Ishikawa (cell line): ENCODE measurements around the gene CEP112.

ENCODE experiments used
- CEBPB ChIP-seq: IDR thresholded peaks from 2 replicates; pipeline ENCODE4 v1.6.1; 2012
- CREB1 ChIP-seq: IDR thresholded peaks from 2 replicates; pipeline ENCODE4 v1.6.1; 2012; ENCODE audit warnings: low read depth
- EGR1 ChIP-seq: IDR thresholded peaks from 2 replicates; pipeline ENCODE4 v1.6.1; 2012
- EP300 ChIP-seq: IDR thresholded peaks from 2 replicates; pipeline ENCODE4 v1.6.1; 2012; ENCODE audit warnings: borderline replicate concordance
- FOXM1 ChIP-seq: IDR thresholded peaks from 2 replicates; pipeline ENCODE4 v1.6.1; 2012; ENCODE audit warnings: low read depth, borderline replicate concordance
- MAX ChIP-seq: IDR thresholded peaks from 2 replicates; pipeline ENCODE4 v1.6.1; 2012
- NFIC ChIP-seq: IDR thresholded peaks from 2 replicates; pipeline ENCODE4 v1.6.1; 2012
- RAD21 ChIP-seq: IDR thresholded peaks from 2 replicates; pipeline ENCODE4 v1.6.1; 2012; ENCODE audit warnings: low read depth
- TAF1 ChIP-seq: IDR thresholded peaks from 2 replicates; pipeline ENCODE4 v1.6.1; 2012; ENCODE audit warnings: low read depth, mild to moderate bottlenecking
- TCF12 ChIP-seq: IDR thresholded peaks from 2 replicates; pipeline ENCODE4 v1.6.1; 2012; ENCODE audit warnings: low read depth
- TEAD4 ChIP-seq: IDR thresholded peaks from 2 replicates; pipeline ENCODE4 v1.6.1; 2012
- YY1 ChIP-seq: IDR thresholded peaks from 2 replicates; pipeline ENCODE4 v1.6.1; 2012; ENCODE audit warnings: low read depth
- ZBTB7A ChIP-seq: IDR thresholded peaks from 2 replicates; pipeline ENCODE4 v1.6.1; 2012; ENCODE audit warnings: low read depth
- TF ChIP-seq, protein P1 (sequence below): IDR thresholded peaks from 2 replicates; pipeline ENCODE4 v1.6.1; 2012
- TF ChIP-seq, protein P2 (sequence below): IDR thresholded peaks from 2 replicates; pipeline ENCODE4 v1.6.1; 2012; ENCODE audit warnings: low read depth, mild to moderate bottlenecking

CEP112 gene

DNA sequence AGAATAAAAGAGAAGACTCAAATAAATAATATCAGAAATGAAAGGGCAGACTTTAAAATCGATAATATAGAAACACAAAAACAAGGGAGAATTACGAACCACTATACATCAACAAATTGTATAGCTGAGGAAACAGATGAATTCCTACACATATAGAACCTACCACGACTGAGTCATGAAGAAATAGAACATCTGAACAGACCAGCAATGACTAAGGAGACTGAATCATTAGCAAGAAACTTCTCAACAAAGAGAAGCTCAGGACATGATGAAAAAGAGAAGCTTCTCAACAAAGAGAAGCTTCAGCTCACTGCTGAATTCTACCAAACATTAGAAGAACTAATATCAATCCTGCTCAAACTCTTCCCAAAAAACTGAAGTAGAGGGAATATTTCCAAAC, 255.9 kb downstream of the CEP112 start:
- TF ChIP-seq EGR1 (no peak), EP300 (no peak), ZBTB7A (no peak), TAF1 (no peak)
- TF ChIP-seq, protein P1, sequence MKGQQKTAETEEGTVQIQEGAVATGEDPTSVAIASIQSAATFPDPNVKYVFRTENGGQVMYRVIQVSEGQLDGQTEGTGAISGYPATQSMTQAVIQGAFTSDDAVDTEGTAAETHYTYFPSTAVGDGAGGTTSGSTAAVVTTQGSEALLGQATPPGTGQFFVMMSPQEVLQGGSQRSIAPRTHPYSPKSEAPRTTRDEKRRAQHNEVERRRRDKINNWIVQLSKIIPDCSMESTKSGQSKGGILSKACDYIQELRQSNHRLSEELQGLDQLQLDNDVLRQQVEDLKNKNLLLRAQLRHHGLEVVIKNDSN, result no peak

DNA sequence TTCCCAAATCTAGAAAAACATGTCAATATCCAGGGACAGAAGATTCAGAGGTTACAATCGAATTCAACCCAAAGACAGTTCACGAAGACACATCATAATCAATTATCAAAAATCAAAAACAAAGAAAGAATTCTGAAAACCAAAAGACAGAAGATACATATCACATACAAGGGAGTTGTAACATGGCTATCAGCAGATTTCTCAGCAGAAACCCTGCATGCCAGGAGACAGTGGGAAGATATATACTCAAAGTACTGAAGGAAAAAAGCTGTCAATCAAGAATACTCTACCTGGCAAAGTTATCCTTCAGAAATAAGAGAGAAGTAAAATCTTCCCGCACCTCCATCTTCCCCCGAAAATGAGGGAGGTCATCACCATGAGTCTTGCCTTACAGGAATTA, 258.6 kb downstream of the CEP112 start:
- no peak for TF ChIP-seq EGR1
- no peak for TF ChIP-seq NFIC
- TF ChIP-seq TCF12, result no peak
- no peak for TF ChIP-seq TAF1
- TF ChIP-seq, protein P1, result no peak
- TF ChIP-seq CEBPB, result no peak
- no peak for TF ChIP-seq TEAD4
- TF ChIP-seq EP300, result no peak
- TF ChIP-seq MAX, result no peak
- TF ChIP-seq CREB1, result no peak
- no peak for TF ChIP-seq ZBTB7A
- no peak for TF ChIP-seq FOXM1
- TF ChIP-seq RAD21, result no peak

DNA sequence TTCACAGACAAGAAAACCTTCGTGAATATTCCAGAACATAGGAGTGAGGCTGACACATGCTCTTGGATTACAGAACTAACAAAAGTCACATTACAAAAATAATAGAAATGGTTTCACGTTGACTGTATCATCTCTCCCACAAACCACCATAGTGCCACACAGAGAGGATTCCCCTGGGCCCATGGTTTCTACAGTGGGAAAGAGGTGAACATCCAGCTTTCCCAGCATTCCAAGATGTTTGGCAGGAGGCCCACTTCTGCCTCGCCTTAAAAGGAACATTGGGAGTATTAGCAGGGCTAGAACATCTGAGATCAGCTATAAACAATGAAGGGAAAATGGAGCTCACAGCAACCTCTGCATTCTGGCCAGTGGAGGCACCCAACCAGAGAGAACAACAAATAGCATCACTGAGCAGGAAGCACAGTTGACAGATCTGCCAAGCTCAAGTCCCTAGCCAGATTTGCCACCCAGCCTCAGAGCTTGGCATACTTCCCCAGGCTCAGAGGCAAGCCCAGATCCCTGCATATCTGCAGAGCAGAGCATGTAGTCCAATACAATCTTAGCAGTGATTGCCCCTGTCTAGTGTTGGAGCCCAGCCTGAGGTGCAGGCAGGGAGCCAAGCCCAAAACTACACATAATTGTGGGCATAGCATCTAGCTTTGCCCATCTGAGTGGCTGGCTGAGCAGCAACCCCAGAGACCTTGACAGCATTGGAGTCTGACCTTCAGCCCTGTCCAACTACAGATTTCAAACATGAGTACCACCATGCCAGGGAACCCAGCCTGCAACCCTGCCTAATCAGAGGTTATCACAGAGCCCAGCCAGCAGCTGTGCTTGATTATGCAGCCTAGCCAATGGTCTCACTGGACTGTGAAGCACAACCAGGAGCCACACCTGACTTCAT, 260.4 kb downstream of the CEP112 start:
- TF ChIP-seq MAX (no peak), CEBPB (no peak), TCF12 (no peak), YY1 (no peak)

GRCh38 chr17:65930140-65930730, 261.7 kb downstream of the CEP112 start:
- no peak for TF ChIP-seq YY1
- no peak for TF ChIP-seq TCF12
- TF ChIP-seq TAF1, result no peak
- no peak for TF ChIP-seq EP300
- TF ChIP-seq, protein P2, sequence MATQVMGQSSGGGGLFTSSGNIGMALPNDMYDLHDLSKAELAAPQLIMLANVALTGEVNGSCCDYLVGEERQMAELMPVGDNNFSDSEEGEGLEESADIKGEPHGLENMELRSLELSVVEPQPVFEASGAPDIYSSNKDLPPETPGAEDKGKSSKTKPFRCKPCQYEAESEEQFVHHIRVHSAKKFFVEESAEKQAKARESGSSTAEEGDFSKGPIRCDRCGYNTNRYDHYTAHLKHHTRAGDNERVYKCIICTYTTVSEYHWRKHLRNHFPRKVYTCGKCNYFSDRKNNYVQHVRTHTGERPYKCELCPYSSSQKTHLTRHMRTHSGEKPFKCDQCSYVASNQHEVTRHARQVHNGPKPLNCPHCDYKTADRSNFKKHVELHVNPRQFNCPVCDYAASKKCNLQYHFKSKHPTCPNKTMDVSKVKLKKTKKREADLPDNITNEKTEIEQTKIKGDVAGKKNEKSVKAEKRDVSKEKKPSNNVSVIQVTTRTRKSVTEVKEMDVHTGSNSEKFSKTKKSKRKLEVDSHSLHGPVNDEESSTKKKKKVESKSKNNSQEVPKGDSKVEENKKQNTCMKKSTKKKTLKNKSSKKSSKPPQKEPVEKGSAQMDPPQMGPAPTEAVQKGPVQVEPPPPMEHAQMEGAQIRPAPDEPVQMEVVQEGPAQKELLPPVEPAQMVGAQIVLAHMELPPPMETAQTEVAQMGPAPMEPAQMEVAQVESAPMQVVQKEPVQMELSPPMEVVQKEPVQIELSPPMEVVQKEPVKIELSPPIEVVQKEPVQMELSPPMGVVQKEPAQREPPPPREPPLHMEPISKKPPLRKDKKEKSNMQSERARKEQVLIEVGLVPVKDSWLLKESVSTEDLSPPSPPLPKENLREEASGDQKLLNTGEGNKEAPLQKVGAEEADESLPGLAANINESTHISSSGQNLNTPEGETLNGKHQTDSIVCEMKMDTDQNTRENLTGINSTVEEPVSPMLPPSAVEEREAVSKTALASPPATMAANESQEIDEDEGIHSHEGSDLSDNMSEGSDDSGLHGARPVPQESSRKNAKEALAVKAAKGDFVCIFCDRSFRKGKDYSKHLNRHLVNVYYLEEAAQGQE, result no peak
- TF ChIP-seq CEBPB, result no peak

GRCh38 chr17:65926599-65926998, 265.3 kb downstream of the CEP112 start:
- TF ChIP-seq CEBPB (no peak), FOXM1 (no peak), TAF1 (no peak), CREB1 (no peak), MAX (no peak), EGR1 (no peak), NFIC (no peak), TEAD4 (no peak), ZBTB7A (no peak), RAD21 (no peak), TCF12 (no peak), EP300 (no peak)
- TF ChIP-seq, protein P1, result no peak
- TF ChIP-seq, protein P2, result no peak
